CD1c-positive myeloid dendritic cell (primary cell): ENCODE data around the gene FNBP1.
"Not testable (repeated sequence)": the region's sequence is repeated elsewhere in the genome, so short reads cannot be mapped to it uniquely, and the experiment has no call there.

Experiments
- DNase-seq: peaks from one replicate; pipeline ENCODE4 v3.0.0-alpha.2; 2016; ENCODE audit errors: extremely low spot score

The FNBP1 gene

GRCh38 chr9:130022566-130023143 lies 20.3 kb downstream of the FNBP1 start:
- no peak for DNase-seq

- DNase-seq: not testable (repeated sequence)
These were observed 21.1 kb downstream of the FNBP1 start for GRCh38 chr9:130021842-130022241.

GRCh38 chr9:130021123-130021522 lies 21.9 kb downstream of the FNBP1 start:
- DNase-seq: no peak

- no peak for DNase-seq
These were observed 22.4 kb downstream of the FNBP1 start for GRCh38 chr9:130020618-130021017.

- no peak for DNase-seq
These were observed 24.7 kb downstream of the FNBP1 start for GRCh38 chr9:130018265-130018664.

- not testable (repeated sequence) for DNase-seq
These were observed 25.5 kb downstream of the FNBP1 start for GRCh38 chr9:130017510-130017909.

GRCh38 chr9:130017076-130017475 lies 25.9 kb downstream of the FNBP1 start:
- DNase-seq: no peak

GRCh38 chr9:130015353-130016019 lies 27.5 kb downstream of the FNBP1 start:
- DNase-seq: no peak

- no peak for DNase-seq
These were observed 29.7 kb downstream of the FNBP1 start for GRCh38 chr9:130013326-130013725.

GRCh38 chr9:130010151-130010988 lies 32.6 kb downstream of the FNBP1 start:
- no peak for DNase-seq

GRCh38 chr9:130009546-130009945 lies 33.4 kb downstream of the FNBP1 start:
- not testable (repeated sequence) for DNase-seq

GRCh38 chr9:130008538-130008937 lies 34.5 kb downstream of the FNBP1 start:
- DNase-seq: no peak

GRCh38 chr9:130006952-130007351 lies 36.0 kb downstream of the FNBP1 start:
- DNase-seq: not testable (repeated sequence)

- no peak for DNase-seq
These were observed 38.9 kb downstream of the FNBP1 start for GRCh38 chr9:130003943-130004552.

GRCh38 chr9:130002320-130002719 lies 40.7 kb downstream of the FNBP1 start:
- no peak for DNase-seq

- DNase-seq: no peak
These were observed 41.8 kb downstream of the FNBP1 start for GRCh38 chr9:130001190-130001589.

- DNase-seq: no peak
These were observed 43.9 kb downstream of the FNBP1 start for GRCh38 chr9:129999141-129999510.

- no peak for DNase-seq
These were observed 44.4 kb downstream of the FNBP1 start for GRCh38 chr9:129998491-129999140.

GRCh38 chr9:129997706-129998105 lies 45.3 kb downstream of the FNBP1 start:
- DNase-seq: not testable (repeated sequence)

- peak; percentile 92 for DNase-seq
These were observed 46.7 kb downstream of the FNBP1 start for GRCh38 chr9:129996161-129996830.
